ENCODE measurements around the gene FAM118B.

FAM118B gene

GRCh38 chr11:126310992-126311310, 99.4 kb downstream of the FAM118B start:
- DNase-seq, result no peak
- peaks cover 50% of the 10 kb centered on the region for H3K36me3 Mint-ChIP-seq (ENCODE audit: low read depth)
- H3K4me3 Mint-ChIP-seq, result no peak overlapping the region
- TF ChIP-seq, protein P1, sequence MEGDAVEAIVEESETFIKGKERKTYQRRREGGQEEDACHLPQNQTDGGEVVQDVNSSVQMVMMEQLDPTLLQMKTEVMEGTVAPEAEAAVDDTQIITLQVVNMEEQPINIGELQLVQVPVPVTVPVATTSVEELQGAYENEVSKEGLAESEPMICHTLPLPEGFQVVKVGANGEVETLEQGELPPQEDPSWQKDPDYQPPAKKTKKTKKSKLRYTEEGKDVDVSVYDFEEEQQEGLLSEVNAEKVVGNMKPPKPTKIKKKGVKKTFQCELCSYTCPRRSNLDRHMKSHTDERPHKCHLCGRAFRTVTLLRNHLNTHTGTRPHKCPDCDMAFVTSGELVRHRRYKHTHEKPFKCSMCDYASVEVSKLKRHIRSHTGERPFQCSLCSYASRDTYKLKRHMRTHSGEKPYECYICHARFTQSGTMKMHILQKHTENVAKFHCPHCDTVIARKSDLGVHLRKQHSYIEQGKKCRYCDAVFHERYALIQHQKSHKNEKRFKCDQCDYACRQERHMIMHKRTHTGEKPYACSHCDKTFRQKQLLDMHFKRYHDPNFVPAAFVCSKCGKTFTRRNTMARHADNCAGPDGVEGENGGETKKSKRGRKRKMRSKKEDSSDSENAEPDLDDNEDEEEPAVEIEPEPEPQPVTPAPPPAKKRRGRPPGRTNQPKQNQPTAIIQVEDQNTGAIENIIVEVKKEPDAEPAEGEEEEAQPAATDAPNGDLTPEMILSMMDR (IDR thresholded peaks at IDR 0.05), result no peak
- H3K4me1 Mint-ChIP-seq, result peaks cover 35% of the 10 kb centered on the region
- peaks cover 4% of the 10 kb centered on the region for H3K27me3 Mint-ChIP-seq (ENCODE audit: low read depth, poor library complexity)
- H3K27ac Mint-ChIP-seq, result no peak overlapping the region
- H3K9me3 Mint-ChIP-seq, result peaks cover 10% of the 10 kb centered on the region

- DNase-seq, result no peak
- Mint-ChIP-seq H3K36me3 (ENCODE audit: low read depth) (peaks cover 54% of the 10 kb centered on the region), H3K4me3 (no peak overlapping the region), H3K4me1 (peaks cover 41% of the 10 kb centered on the region), H3K27ac (no peak overlapping the region), H3K27me3 (ENCODE audit: low read depth, poor library complexity) (peaks cover 4% of the 10 kb centered on the region), H3K9me3 (peaks cover 16% of the 10 kb centered on the region)
- TF ChIP-seq, protein P1 (IDR thresholded peaks at IDR 0.05), result no peak
These were observed 100.1 kb downstream of the FAM118B start for GRCh38 chr11:126311401-126312291.
